KMS-11 (cell line): ENCODE results near the gene CENPQ.

ENCODE experiments used
- H2AFZ ChIP-seq: fragments of 200-600 bp; sonication (generic); 2 replicates; pipeline ENCODE4 v1.6.1; 2016; ENCODE audit warnings: antibody characterized with exemption, mixed run types, low read depth
- H3K27ac ChIP-seq: fragments of 200-600 bp; sonication (generic); 2 replicates; pipeline ENCODE4 v1.6.1; 2016; ENCODE audit warnings: mild to moderate bottlenecking, mixed run types
- H3K27me3 ChIP-seq: fragments of 200-600 bp; sonication (generic); 2 replicates; pipeline ENCODE4 v1.6.1; 2017; ENCODE audit warnings: mild to moderate bottlenecking, low read depth, mixed run types, moderate library complexity; ENCODE audit not compliant: insufficient read depth
- H3K36me3 ChIP-seq: fragments of 200-600 bp; sonication (generic); 2 replicates; pipeline ENCODE4 v1.6.1; 2017; ENCODE audit warnings: mild to moderate bottlenecking, mixed run types; ENCODE audit not compliant: insufficient read depth
- H3K4me1 ChIP-seq: fragments of 200-600 bp; sonication (generic); 2 replicates; pipeline ENCODE4 v1.6.1; 2016; ENCODE audit warnings: mild to moderate bottlenecking, low read depth, mixed run types; ENCODE audit not compliant: poor library complexity, severe bottlenecking
- H3K4me2 ChIP-seq: fragments of 200-600 bp; sonication (generic); 2 replicates; pipeline ENCODE4 v1.7.0; 2016; ENCODE audit warnings: mild to moderate bottlenecking, mixed run types
- H3K4me3 ChIP-seq: fragments of 200-600 bp; sonication (generic); IDR thresholded peaks from 2 replicates; pipeline ENCODE4 v1.6.1; 2017; ENCODE audit warnings: low read depth, low read length, mixed read lengths; ENCODE audit not compliant: insufficient read depth
- H3K79me2 ChIP-seq: fragments of 200-600 bp; sonication (generic); 2 replicates; pipeline ENCODE4 v1.6.1; 2016; ENCODE audit warnings: low read depth, mixed run types; ENCODE audit not compliant: insufficient read depth
- H3K9ac ChIP-seq: fragments of 200-600 bp; sonication (generic); 2 replicates; pipeline ENCODE4 v1.6.1; 2016; ENCODE audit warnings: mild to moderate bottlenecking, mixed run types
- H4K20me1 ChIP-seq: fragments of 200-600 bp; sonication (generic); 2 replicates; pipeline ENCODE4 v1.6.1; 2016; ENCODE audit warnings: mild to moderate bottlenecking, mixed run types; ENCODE audit not compliant: insufficient read depth
- CTCF ChIP-seq: fragments of 200-600 bp; sonication (generic); conservative IDR thresholded peaks from 2 replicates; pipeline ENCODE4 v1.6.1; 2017; ENCODE audit warnings: low read depth, mild to moderate bottlenecking, antibody characterized with exemption, low read length, moderate library complexity, mixed read lengths

CENPQ gene

GRCh38 chr6:49526598-49526997, 63.4 kb downstream of the CENPQ start:
- H2AFZ ChIP-seq = no peak overlapping the region
- no peak overlapping the region for H3K9ac ChIP-seq
- no peaks in the 10 kb centered on the region for H3K36me3 ChIP-seq
- no peaks in the 10 kb centered on the region for H3K79me2 ChIP-seq
- no peak for TF ChIP-seq CTCF
- H3K4me3 ChIP-seq = no peak overlapping the region
- H3K27ac ChIP-seq = no peak overlapping the region
- H4K20me1 ChIP-seq = no peaks in the 10 kb centered on the region
- H3K4me2 ChIP-seq = no peak overlapping the region
- no peaks in the 10 kb centered on the region for H3K4me1 ChIP-seq
- no peaks in the 10 kb centered on the region for H3K27me3 ChIP-seq

GRCh38 chr6:49527320-49527719, 64.2 kb downstream of the CENPQ start:
- H3K4me1 ChIP-seq = no peaks in the 10 kb centered on the region
- H3K27me3 ChIP-seq = no peaks in the 10 kb centered on the region
- H3K4me3 ChIP-seq = no peak overlapping the region
- no peaks in the 10 kb centered on the region for H3K79me2 ChIP-seq
- no peaks in the 10 kb centered on the region for H3K36me3 ChIP-seq
- no peak overlapping the region for H3K27ac ChIP-seq
- no peak for TF ChIP-seq CTCF
- no peaks in the 10 kb centered on the region for H4K20me1 ChIP-seq
- H3K4me2 ChIP-seq = no peak overlapping the region
- no peak overlapping the region for H3K9ac ChIP-seq
- no peak overlapping the region for H2AFZ ChIP-seq

GRCh38 chr6:49528571-49528970, 65.4 kb downstream of the CENPQ start:
- Histone ChIP-seq H3K4me3 (no peak overlapping the region), H4K20me1 (no peaks in the 10 kb centered on the region), H3K36me3 (no peaks in the 10 kb centered on the region), H3K4me1 (no peaks in the 10 kb centered on the region), H3K4me2 (no peak overlapping the region), H2AFZ (no peak overlapping the region), H3K9ac (no peak overlapping the region), H3K27ac (no peak overlapping the region), H3K27me3 (no peaks in the 10 kb centered on the region), H3K79me2 (no peaks in the 10 kb centered on the region)
- no peak for TF ChIP-seq CTCF

- H3K27me3 ChIP-seq = no peaks in the 10 kb centered on the region
- H4K20me1 ChIP-seq = no peaks in the 10 kb centered on the region
- H3K79me2 ChIP-seq = no peaks in the 10 kb centered on the region
- H3K4me3 ChIP-seq = no peak overlapping the region
- no peaks in the 10 kb centered on the region for H3K36me3 ChIP-seq
- H3K4me1 ChIP-seq = no peaks in the 10 kb centered on the region
- TF ChIP-seq CTCF = no peak
- H3K27ac ChIP-seq = no peak overlapping the region
- H3K9ac ChIP-seq = no peak overlapping the region
- no peak overlapping the region for H2AFZ ChIP-seq
- no peak overlapping the region for H3K4me2 ChIP-seq
Observed at GRCh38 chr6:49530141-49530776, 67.1 kb downstream of the CENPQ start.
